GM12865 (cell line): ENCODE measurements around the gene GPC1.

Experiments used
- DNase-seq: peaks from one replicate; pipeline ENCODE4 v3.0.0; 2010; ENCODE audit warnings: low read depth
- H3K4me3 ChIP-seq: 2 replicates; pipeline ENCODE4 v1.5.1; 2011; ENCODE audit warnings: mild to moderate bottlenecking, low read depth, low read length, control low read depth
- CTCF ChIP-seq: IDR thresholded peaks from 2 replicates; pipeline ENCODE4 v1.5.1; 2011; ENCODE audit warnings: low read length, control low read depth, low read depth, inconsistent platforms; ENCODE audit not compliant: insufficient read depth; ENCODE audit errors: missing control alignments

Gene GPC1

DNA sequence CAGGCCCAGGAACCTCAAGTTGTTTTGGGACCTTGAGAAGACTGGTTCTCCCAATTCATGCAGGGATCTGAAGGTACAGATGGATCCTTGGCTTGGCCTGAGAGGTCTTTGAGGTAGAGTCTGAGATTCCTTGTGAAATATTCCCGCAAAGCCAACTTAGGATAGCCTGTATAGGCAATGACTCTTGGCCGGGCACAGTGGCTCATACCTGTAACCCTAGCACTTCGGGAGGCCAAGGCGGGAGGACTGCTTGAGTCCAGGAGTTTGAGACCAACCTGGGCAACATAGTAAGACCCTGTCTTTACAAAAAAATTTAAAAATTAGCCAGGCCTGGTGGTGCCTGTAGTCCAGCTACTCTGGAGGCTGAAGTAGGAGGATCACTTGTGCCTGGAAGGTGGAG is 81.9 kb downstream of the GPC1 start:
- no peak for DNase-seq
- no peak for TF ChIP-seq CTCF
- no peak overlapping the region for H3K4me3 ChIP-seq
